NCI-H2081 (cell line): ENCODE results near the gene RPL27.
"Not testable (repeated sequence)": the region's sequence is repeated elsewhere in the genome, so short reads cannot be mapped to it uniquely, and the experiment has no call there.

ENCODE experiments used
- DNase-seq, 2 experiments: peaks; one replicate each; lab custom pipeline; 2025; lab: John Stamatoyannopoulos, UW

RPL27 gene

GRCh38 chr17:42993913-42994312 is 4.3 kb upstream of the RPL27 start:
- not testable (repeated sequence) for DNase-seq

- DNase-seq, result no peak
These were observed 732 bp upstream of the RPL27 start for GRCh38 chr17:42997390-42997983.

DNA sequence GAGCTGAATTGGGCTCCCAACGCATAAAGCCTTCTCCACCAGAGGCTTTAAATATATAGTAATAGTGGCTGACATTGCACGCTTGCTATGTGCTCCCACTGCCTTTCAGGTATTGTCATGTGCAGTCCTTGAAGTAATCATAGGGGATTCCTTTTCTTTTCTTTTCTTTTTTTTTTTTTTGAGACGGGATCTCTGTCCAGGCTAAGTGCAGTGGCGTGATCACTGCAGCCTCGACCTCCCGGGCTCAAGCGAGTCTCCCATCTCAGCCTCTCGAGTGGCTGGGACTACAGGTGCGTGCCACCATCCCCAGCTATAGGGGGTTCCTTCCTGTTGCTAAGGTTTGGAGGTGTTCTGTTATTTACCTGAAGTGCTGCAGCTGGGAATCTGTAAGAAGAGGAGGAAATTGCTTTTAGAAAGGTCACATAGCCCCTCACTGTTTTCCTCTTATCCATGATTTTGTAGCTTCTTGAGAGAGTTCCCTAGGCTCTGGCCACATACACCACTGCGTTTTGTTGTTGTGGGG is 845 bp downstream of the RPL27 start:
- DNase-seq, result no peak

DNA sequence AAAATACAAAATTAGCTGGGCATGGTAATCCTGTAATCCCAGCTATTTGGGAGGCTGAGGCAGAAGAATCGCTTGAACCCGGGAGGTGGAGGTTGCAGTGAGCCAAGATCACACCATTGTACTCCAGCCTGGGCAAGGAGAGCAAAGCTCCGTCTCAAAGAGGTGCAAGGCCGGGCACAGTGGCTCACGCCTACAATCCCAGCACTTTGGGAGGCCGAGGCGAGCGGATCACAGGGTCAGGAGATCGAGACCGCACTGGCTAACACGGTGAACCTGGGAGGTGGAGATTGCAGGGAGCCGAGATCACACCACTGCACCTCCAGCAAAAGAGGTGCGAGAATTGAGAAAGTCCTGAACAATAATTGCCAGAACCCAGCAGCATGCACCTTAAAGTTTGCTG is 2.7 kb downstream of the RPL27 start:
- not testable (repeated sequence) for DNase-seq

- no peak for DNase-seq
These were observed 5.4 kb downstream of the RPL27 start for GRCh38 chr17:43003542-43004172.

DNA sequence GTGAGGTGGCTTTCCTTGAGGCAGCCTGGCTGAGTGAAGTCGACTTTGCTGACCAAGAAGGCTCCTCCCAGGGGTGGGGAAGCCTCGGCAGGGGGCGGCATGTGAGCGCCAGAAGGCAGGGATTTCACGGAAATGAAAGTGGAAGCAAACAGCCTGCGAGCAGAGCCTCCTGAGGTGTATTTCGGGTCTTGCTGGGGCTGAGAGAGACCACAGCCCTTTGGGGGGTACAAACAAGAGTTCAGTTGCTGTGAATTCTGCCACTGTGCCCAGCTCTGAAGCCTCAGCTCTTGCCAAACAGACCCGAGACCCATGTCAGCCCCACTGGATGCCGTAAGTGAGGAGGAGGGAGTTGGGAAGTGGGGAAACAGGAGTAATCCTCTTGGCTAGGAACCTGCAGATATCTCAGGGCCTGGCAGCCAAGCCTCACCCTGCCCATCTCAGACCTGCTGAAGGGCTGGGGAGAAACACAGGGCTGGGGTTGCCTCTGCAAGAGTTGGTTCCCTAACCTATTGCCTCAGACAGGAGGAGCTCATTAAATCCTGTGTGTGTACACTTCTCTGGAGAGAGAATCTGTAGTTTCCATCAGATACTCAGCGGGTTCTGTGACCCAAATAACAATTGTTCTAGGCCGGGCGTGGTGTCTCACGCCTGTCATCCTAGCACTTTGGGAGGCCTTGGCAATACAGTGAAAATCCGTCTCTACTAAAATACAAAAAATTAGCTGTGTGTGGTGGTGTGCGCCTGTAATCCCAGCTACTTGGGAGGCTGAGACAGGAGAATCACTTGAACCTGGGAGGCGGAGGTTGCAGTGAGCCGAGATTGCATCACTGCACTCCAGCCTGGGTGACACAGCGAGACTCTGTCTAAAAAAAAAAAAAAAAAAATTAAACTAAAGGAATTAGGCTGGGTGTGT is 8.7 kb downstream of the RPL27 start, which contains the start of gene IFI35:
Gene IFI35 (plus strand): TSS at position 146 of the 913 bp plus-strand sequence. CDS start 164 bp downstream, at position 310.
- peak; percentile 50 to 82 for DNase-seq

GRCh38 chr17:43010667-43011308 is 12.6 kb downstream of the RPL27 start:
- DNase-seq, result no peak

DNA sequence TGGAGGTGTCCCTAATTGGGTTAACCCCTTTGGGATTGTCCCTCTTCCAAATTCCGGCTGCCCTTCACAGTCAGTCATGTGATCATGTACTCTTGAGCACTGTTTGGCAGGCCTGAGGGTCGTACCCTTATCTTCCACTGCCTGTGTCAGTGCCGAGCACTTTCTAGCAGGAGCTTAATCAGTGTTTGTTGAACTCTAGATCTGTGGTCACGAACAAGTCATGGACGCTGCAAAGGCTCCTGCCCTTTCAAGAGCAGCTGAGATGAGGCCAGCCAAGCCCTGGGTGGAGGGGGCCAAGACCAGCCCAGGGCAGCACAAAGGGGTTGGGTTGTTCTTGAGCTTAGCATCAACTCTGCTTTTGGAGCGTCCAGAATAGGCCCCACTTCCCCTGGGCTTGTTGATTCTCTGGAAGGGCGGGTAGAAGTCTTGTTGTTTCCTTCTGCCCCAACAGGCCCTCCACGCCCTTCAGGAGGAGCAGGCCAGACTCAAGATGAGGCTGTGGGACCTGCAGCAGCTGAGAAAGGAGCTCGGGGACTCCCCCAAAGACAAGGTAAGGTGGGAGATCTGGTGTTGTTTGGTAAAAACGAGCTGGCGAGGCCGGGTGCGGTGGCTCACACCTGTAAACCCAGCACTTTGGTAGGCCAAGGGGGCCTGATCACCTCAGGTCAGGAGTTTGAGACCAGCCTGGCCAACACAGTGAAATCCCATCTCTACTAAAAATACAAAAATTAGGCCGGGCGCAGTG is 13.7 kb downstream of the RPL27 start:
- no peak for DNase-seq

GRCh38 chr17:43013296-43013695 is 15.1 kb downstream of the RPL27 start:
- no peak for DNase-seq

- no peak for DNase-seq
These were observed 15.9 kb downstream of the RPL27 start for GRCh38 chr17:43014020-43014648.

- no peak for DNase-seq
These were observed 16.7 kb downstream of the RPL27 start for GRCh38 chr17:43014649-43015542.

GRCh38 chr17:43015579-43015978 is 17.4 kb downstream of the RPL27 start:
- DNase-seq, result no peak

DNA sequence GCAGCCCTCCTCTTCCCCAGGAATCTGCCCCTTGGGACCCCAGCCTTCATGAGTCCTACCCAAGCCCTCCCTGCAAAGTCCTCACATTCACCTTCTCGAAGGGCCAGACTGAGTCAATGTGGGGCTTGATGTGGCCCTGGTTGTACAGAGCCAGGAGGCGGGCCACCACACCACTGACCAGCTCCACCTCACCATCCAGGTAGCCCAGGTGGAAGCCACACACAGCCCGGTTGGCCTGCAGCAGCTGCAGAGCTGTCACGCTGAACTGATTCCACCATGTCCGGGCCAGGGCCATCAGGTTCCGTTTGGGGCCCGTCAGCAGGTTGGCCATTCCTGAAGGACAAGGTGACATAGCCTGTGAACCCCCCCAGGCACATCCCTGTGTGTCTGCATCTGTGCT is 18.0 kb downstream of the RPL27 start:
- DNase-seq, result no peak

DNA sequence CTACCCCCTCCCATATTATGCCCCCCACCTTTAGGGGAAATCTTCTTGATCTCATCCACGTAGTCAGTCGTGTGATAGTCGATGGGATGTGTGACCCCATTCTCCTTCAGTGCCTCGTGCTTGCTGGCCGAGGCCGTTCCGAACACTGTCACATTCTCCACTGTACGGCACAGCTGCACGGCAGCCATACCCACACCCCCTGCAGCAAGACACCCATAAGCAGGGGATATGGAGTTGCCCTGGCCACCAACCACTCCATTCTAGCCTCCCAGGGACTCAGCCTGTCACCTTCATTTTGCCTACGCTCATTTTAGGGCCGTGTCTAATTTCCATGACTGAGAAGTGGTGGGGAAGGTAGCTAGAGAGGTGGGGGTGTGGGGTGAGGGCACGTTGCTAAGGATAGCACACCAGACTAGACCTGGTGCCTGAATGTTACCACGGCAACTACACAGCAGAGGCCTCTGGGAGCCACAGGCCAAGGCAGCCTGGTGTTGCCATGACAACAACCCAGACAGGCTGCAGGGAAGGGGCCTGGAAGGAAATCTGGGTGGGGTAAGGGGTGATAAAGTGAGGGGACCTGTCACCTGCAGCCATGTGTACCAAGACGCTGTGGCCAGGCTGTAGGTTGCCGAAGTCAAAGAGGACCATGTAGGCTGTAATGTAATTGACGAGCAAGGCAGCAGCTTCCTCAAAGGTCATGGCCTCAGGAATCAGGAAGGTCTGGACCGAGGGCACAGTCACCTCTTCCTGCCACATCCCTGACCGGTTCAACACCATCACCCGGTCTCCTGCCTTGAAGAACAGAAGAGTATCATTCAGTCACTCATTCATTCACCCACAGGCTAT is 20.0 kb downstream of the RPL27 start:
- DNase-seq, result peak; percentile 41 to 55

GRCh38 chr17:43018932-43019331 is 20.7 kb downstream of the RPL27 start:
- no peak for DNase-seq

DNA sequence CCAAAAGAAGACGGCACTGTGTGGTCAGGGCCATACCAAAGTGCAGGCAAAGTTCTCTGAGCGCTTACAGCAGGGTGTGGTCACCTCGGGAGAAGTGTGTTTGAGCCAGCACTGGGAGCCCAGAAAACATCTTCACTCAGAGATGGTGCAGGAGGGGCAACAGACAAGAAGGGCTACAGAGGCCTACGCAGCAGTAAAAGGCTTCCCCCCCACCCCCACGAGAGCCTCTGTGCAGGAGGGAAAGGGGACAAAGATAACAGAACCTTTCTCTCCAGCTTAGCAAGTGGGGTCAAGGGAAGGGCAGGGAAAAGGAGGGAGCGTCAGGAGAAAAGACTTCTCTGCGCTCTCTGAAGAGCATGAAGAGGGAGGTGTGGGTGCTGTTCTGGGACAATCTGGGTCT is 21.2 kb downstream of the RPL27 start:
- DNase-seq, result no peak

- DNase-seq, result no peak
These were observed 21.9 kb downstream of the RPL27 start for GRCh38 chr17:43020030-43020621.
